Measurements from ENCODE around the gene WDR17.

- TF ChIP-seq EZH2 (IDR thresholded peaks at IDR 0.05; ENCODE audit: insufficient read depth, low read length) (no peak), CTCF (IDR thresholded peaks at IDR 0.05; ENCODE audit: insufficient read depth, low read depth, low read length) (peak; percentile 62)
These were observed 58.2 kb downstream of the WDR17 start for GRCh38 chr4:176123710-176124407.
